ENCODE measurements around the gene DPYSL5.
A peak's percentile ranks its signal among the peaks of the same experiment; 100 is the strongest.

The DPYSL5 gene

GRCh38 chr2:26818972-26819371, 29.0 kb upstream of the DPYSL5 start:
- no peak for TF ChIP-seq CTCF (IDR thresholded peaks at IDR 0.05; ENCODE audit: low read depth, low read length, missing control alignments)
- no peak for DNase-seq (ENCODE audit: extremely low read depth, low read depth)
- no peak overlapping the region for H3K4me3 ChIP-seq (replicated peaks; ENCODE audit: low read depth, low read length)

DNA sequence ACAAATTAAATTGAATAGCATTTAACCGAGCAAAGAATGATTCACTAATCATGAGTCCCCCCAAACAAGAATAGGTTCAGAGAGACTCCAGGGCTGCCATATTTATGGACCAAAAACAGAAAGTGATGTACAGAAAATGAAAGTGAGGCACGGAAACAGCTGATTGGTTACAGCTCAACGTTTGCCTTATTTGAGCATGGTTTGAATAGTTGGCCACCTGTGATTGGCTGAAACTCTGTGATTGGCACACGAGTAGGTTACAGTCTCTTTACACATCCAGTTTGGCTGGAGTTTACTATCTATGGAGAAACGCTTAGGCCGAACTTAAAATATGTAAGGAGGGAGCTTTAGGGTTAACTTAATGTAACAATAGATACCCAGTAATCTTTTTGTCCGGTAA, 27.0 kb upstream of the DPYSL5 start:
- no peak overlapping the region for H3K4me3 ChIP-seq (replicated peaks; ENCODE audit: low read depth, low read length)
- TF ChIP-seq CTCF (IDR thresholded peaks at IDR 0.05; ENCODE audit: low read depth, low read length, missing control alignments), result no peak
- no peak for DNase-seq (ENCODE audit: extremely low read depth, low read depth)

- no peak for TF ChIP-seq CTCF (IDR thresholded peaks at IDR 0.05; ENCODE audit: low read depth, low read length, missing control alignments)
- no peak overlapping the region for H3K4me3 ChIP-seq (replicated peaks; ENCODE audit: low read depth, low read length)
- DNase-seq (ENCODE audit: extremely low read depth, low read depth), result no peak
Measured at GRCh38 chr2:26822877-26823276, 25.1 kb upstream of the DPYSL5 start.

DNA sequence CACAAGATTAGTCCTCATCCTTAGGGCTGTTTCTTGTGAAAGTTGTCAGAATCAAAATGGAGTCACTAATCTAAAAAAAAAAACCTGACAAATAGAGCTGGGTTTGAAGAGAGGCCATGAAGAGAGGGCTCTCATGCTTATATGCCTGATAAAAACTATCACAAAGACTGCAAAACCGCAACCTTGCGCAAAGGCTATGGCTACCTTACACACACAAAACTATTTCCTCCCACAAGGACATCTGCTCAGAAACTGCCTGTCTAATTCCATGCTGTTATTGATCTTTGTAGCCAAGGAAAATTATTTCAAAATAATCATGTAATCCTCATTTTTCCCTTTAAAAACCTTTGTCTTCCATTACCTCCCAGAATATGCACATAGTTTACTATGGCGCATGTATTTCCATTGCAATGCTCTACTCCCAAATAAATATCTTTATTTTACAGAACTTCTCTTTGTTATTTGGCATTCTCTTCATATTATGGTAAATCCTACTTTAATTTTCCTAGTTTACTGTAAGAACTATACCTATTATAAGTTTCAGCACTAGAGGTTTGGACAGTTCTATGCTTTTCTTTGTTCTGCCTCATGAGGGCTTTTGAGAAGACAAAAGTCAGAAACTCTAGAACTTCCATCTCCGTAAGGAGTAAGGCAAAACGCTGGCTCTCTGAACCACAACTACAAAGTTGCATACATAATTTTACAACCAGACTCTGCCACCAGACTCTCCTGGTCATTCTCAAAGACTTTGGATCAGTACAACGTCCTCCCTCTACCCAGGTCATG, 9.6 kb upstream of the DPYSL5 start:
- TF ChIP-seq CTCF (IDR thresholded peaks at IDR 0.05; ENCODE audit: low read depth, low read length, missing control alignments), result no peak
- DNase-seq (ENCODE audit: extremely low read depth, low read depth), result no peak
- no peak overlapping the region for H3K4me3 ChIP-seq (replicated peaks; ENCODE audit: low read depth, low read length)

- peak; percentile 12 for TF ChIP-seq CTCF (IDR thresholded peaks at IDR 0.05; ENCODE audit: low read depth, low read length, missing control alignments)
- DNase-seq (ENCODE audit: extremely low read depth, low read depth), result no peak
- no peak overlapping the region for H3K4me3 ChIP-seq (replicated peaks; ENCODE audit: low read depth, low read length)
Measured at GRCh38 chr2:26840937-26841610, 6.9 kb upstream of the DPYSL5 start.

- DNase-seq (ENCODE audit: extremely low read depth, low read depth), result no peak
- no peak overlapping the region for H3K4me3 ChIP-seq (replicated peaks; ENCODE audit: low read depth, low read length)
- TF ChIP-seq CTCF (IDR thresholded peaks at IDR 0.05; ENCODE audit: low read depth, low read length, missing control alignments), result no peak
Measured at GRCh38 chr2:26843041-26843440, 4.9 kb upstream of the DPYSL5 start.

All from HFF-Myc (cell line).